DMS 273 (cell line): ENCODE measurements around the gene SATB2.

ENCODE experiments used
- DNase-seq: peaks from one replicate; lab custom pipeline; 2025; ENCODE audit not compliant: unreplicated experiment; lab: John Stamatoyannopoulos, UW

Gene SATB2

DNA sequence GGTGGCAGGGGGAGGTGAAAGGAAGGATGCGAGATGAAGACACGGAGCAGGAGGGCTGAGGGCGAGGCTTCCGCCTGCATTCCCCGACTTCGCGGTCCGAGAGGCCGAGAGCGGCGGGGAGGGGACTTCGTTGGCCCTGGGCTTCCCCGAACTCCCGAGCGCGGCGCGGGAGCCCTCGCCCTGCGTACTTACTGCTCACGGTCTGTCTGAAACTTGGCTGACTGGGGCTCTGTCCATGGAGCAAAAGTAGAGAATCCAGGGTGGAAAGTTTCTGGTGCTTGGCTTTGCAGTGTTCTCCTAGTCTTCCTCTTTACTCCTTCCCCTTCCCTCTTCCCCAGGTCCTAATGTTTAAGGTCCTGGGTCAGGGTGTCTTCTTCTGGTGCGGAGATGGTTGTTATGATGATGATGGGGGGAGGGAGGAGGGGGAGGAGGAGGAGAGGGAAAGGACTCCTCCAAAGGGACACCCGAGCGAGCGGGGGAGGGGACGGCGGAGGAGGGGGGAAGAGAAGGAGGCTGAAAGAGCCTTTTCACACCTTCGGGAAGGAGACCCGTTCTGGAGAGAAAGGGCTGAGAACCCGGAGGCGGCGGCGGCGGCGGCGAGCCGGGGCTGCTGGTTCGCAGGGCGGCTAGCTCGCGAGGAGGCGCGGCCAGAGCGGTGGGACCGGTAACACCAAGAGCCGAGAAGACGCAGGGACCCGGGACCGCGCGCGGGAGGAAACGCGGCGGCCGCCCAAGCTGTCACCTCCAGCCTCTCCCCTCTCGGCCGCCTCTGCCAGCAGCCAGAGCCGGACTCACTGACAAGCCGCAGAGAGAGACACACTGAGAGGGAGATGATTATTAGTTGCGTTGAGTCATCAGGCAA lies at the start of gene SATB2:
SATB2 (minus strand) TSS at position 793 of the 862 bp plus-strand sequence. CDS start 1,902 bp downstream, outside the sequence.
- DNase-seq, result peak; percentile 72

DNA sequence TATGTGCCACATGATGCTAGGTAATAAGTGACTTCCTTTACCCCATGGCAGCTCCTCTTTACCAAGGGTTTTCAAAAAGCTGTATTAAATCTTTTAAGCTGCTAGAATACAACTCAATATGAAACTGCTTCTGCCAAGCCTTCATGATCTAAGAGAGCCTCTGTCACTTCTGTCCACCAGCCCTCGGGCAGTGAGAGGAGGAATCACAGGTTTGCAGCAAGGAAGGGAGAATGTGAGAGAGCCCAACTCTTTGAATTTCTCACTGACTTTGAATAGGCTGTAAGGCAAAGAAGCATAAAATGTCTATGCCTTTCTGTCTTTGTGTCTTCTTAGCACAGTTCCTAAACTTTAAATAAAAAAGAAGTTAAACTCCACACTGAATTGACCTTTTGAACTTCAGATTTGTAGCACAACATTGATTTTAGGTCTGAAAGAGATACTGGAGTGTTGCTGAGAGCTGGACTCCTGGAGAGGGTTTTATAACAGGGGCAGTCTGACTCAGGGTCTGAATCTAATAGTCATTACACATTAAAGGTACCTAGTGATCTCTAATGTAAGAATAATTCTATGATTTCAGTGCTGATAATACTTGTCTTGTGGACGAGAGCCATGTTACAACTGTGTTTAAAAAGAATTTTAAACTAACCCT lies 48.1 kb upstream of the SATB2 start:
- DNase-seq, result no peak

DNA sequence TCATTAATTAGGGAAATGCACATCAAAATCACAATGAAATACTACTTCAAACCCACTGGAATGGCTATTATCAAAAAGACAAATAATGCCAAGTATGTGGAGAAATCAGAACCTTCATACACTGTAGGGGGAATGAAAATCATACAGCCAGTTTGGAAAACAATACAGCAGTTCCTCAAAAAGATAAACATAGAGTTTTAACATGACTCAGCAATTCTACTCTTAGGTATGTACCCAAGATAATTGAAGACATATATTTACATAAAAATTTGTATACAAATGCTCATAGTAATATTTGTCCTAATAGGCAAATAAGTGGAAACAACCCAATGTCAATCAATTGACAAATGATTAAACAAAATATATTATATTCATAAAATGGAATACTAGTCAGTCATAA lies 45.4 kb upstream of the SATB2 start:
- DNase-seq, result no peak

DNA sequence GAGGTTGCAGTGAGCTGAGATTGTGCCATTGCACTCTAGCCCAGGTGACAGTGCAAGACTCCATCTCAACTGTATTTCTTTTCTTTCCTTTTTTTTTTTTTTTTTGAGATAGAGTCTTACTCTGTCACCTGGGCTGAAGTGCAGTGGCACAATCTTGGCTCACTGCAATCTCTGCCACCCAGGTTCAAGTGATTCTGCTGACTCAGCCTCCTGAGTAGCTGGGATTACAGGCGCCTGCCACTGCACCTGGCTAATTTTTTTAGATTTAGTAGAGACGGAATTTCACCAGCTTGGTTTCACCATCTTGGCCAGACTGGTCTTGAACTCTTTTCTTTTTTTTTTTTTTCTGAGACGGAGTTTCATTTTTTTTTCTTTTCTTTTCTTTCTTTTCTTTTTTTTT lies 41.3 kb upstream of the SATB2 start:
- no peak for DNase-seq

DNA sequence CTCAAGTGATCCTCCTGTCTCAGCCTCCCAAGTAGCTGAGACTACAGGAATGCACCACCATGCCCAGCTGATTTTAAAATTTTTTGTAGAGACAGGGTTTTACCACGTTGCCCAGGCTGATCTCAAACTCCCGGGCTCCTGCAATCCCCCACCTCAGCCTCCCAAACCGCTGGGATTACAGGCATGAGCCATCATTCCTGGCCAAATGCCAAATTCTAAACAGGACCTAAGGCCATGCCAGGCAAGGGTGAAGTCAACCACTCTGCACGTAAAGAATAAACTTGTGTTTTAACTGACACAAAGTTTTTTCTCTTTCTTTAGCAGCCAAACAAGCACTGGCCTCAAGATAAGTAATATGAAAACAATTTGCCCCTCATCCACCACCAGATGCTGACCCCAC lies 37.4 kb upstream of the SATB2 start:
- DNase-seq, result peak; percentile 3

DNA sequence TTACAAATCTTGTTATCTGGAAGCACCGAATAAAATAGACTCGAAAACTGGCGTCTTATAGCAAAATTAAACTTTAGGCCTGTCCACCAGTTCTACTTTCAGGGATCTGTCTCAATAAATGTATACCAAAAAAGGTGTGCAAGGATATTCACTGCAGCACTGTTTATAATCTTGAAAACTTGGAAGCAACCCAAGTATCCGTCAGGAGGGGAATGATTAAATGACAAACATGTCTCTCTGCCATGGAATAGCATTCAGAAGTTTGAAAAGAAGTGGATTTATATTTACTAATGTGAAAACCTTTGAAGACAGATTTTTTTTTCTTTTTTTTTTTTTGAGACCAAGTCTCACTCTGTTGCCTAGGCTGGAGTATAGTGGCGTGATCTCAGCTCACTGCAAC lies 32.3 kb upstream of the SATB2 start:
- peak; percentile 18 for DNase-seq

DNA sequence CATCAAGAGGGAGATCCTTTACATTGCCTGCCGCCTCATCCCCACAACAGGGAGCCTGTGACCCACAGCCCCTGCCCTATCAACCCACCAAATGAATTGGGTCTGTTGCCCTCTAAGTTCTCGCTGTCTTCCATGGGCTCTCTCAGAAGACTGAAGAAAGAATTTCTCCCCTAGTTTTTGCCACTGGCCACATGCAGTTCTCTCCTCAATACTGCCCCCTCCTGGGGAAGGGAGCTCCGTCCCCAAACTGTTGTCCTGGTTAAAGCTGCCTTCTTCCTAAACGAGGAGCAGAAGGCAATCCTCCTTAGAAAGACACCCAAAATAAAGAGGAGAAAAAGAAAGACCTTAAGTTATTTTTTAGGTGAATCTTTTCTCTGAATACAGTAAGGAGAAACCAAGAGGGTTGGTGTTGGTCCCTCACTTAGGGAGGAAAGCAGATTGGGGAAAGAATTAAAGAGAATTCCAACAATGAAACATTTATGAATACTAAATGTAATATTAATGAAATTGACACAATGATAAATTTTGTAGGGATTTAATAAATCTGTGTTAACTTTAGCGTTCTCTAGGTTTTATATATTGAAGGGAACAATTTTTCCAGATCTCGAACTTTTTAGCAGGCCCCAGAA lies 31.1 kb upstream of the SATB2 start:
- DNase-seq, result peak; percentile 84

DNA sequence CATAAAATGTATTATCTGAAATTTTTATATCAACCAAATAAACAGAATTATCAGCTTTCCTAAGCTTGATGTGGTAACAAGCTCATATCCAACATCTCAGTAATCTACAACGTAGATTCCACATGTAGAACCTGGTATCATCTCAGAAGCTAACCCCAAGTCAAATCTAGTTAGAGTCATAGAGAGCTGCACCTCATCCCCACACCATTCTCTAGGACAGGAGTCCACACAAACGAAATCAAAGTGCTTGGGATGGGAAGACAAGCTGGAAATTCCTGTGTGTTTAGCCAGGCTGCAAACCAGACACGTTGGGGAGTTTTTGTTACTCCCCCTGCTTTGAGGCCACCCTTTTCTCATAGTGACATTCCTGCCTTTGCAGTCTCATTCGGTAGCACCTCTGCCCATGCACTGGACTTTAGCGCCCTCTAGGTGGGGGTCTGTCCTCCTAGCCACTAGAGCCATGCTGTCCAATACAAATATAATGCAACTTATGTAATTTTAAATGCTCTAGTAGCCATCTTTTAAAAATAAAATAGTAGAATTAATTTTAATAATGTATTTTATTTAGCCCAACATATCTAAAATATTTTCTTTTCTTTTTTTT lies 28.1 kb upstream of the SATB2 start:
- DNase-seq, result peak; percentile 74

DNA sequence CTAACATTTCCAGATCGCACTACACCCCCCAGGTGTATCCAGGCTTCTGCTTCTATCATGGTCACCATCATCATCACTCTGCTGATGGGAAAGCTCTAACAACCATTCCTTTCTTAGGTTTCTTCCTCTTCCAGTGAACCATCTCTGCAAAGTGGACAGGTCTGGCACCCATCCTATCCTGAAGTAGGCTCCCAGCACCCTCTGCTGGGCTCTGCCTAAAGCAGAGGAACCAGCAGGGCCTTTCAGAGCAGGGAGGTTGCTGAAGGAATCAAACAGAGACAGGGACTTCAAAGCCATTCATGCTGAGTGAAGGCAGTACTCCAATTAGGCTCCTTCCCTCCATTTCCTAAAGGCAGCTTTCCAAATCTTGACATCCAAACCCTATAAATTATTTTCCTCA lies 27.2 kb upstream of the SATB2 start:
- DNase-seq, result peak; percentile 26

DNA sequence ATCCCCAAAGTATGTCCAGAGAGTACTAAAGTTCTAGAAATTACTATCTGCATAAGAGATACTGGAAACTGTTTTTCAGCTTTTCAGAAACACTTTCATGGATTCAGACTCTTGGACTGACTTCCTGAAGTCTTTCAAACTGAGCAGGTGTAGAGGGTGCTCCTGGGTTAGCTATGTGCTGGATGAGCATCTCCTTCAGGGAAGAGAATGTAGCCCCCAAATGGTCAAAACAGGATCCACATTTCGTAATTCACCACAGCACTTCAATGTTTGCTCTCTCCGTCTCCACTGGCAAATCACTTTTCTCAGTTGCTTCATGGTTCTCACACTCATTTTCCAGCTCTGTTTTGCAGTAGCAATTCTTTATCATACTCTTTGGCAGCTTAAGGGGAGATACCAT lies 23.2 kb upstream of the SATB2 start:
- no peak for DNase-seq

DNA sequence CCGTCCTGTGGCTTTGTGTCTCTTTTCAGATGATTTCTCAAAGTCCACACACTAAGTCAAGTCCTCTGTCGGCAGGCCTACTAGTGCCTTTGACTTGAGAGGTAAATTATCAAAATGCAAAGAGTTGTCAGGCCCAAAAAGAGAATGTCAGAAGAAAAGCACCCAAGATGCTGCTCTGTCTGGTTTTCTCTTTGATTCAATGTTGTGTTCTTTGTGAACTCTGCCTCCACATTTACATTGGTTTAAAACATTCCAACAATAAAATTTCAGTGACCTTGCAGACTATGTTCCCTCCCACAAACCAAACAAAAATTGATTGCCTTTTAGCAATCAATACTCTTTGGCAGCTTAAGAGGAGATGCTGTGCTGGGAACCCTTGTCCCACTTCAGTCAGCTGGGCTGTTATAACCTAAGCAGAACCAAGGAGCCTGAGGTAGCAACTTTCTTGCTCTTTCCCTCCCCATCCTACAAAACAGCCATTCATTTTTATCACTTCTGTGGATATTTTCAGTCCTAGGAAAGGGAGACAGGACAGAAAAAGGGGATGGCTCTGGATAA lies 19.6 kb upstream of the SATB2 start:
- DNase-seq, result no peak

DNA sequence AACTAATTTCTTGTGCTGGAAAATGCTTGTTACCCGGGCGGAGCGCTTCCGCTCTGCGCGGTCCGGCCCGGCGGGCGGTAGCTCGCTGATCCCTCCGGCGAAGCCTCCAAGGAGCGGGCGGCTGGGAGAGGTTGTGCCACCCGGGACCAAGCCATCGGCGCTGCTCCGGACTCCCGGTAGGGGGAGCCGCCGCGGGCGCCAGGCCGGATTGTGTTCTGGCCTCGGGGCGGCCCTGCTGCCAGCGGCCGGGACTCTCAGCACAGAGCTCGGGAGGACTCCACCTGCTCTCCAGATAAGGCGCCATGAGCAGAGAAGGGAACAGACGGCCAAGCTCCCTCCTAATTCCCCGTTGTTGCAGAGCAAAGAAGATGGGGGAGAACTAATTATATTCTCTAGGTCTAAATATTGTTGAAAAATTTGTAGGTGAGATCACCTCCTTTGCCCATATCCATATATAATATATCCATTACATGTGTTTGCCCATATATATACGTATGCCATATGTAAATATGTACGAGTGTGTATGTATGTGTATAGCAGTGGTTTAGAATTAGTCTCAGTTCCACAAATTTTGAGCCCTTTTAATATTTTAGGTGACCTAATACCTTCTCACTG lies 13.8 kb upstream of the SATB2 start:
- DNase-seq, result peak; percentile 92

DNA sequence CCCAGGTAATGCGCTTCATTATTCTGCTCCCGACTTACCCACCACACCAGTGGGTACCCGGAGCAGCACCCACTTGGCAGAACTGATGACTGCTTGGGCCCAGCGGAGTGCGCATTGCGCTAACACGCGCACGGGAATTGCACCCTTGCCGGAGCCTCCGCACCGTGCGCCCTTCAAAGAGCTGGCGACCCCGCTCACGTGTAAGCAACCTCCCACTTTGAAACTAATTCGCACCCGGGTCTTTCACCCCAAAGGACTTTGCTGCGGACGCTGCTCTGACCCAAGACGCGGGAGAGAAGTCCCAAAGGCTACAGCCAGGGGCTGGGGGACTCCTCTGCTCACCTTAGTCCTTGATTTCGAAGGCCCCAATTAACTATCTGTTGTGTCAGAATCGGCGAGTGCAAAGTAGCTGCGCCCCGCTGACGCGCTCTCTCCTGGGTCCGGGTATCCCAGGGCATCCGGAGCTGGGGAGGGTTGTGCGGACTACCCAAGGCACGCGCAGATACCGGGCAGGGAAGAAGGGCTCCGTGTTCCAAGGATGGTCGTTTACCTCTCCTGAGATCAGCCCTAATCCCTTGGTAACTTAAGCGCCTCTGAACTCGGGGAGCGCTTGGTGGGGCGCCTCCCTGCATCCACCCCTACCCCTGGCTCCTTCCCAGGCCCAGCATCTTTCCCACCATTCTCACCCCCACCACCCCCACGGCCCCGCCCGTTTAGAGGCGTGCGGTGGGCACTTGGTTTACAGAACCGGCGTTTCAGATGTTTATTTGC lies 13.1 kb upstream of the SATB2 start:
- DNase-seq, result no peak

DNA sequence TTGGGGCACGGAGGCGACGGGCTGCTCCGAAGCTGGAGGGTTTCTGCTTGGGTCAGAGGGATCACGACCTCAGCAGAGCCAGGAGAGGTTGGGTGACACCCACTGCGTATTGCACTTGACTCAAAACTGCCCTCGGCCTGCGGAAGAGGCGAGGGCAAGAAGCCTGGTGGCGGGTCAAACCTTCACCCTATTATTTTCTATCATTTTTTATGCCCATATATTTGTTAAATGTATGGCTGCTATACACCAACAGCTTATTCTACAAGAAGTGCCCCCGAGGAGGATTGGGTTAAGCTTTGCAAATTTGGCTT lies 12.6 kb upstream of the SATB2 start:
- DNase-seq, result no peak

DNA sequence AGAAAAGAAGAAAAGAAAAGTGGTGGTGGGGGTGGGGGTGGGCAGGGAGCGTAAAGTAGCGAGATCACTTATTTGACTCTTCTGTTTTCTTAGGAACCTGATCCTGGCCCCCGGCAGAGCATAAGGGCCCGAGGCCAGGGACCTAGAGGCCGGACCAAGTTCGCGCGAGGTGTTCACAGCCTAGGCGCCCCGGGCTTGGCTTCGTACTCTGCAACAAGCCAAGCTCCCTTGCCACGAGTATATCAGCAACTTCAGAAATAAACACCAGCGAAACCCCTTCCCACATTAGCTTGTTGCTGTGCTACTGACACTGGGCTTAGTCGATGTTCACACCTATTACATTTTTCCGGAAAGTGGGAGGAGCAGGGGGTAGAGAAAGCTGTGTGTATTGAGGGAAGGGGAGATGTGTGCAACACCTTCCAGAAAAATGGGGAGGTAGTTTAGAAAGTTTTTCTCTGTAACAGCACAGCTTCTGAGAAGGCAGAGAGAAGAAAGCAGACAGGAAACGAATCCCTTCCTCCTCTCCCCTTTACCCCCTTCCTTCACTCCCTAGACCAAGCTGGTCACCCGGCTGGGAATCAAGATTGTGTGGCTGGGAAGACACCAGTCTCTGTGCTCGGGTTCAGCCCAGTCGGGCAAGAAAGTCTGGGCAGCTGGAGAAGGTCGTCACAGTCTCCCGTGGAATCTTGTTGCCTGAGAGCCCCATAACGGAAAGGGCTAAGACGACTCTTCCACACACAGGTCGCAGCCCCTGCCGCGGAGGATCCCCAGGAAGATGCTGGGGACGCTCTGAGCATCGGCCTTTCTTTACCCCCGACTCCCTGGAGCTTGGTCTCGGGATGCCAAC lies 12.0 kb upstream of the SATB2 start:
- no peak for DNase-seq

DNA sequence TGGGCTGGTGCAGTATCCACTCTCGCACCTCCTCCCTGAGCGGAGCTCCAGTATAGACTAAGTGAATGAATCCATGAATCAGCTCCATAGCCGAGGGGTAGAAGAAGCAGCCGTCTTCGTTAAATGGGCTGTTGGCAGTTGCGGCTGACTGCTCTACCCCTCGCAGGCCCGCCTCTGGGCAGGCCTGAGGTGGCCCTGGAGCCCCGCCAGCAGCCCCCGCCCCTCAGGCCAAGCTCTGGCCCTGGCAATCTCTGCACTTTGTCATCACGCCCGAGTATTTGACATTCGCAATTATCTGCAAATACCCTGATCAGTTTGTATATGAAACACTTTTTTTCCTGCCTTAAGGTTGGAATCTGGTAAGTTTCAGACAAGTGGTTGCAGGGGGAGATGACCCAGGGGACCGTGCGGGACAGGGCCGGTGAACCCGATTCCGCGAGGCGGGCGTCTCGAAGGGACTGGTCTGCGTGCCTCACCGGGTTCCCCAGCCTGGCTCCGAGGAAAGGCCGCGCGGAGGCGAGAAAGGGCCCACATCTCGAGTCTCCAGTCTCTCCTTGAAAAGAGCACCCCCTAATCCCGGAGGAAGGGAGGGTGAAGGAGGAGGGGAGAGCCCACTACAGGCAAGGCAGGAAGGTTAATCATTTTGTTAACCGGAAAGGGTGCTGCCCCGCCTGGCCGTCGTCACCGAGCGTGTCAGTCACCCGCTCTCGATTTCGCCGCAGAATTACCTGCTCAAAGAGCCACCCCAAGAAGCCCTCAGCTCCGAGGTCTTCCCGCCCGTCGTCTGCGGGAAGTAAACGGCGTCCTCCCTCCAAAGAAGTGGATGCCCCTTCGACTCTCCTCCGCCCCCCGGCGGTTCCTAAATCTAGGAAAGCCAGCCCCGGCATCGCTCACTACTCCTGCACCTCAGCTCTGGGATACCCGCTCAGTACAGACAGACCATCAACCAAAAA lies 11.1 kb upstream of the SATB2 start:
- no peak for DNase-seq

DNA sequence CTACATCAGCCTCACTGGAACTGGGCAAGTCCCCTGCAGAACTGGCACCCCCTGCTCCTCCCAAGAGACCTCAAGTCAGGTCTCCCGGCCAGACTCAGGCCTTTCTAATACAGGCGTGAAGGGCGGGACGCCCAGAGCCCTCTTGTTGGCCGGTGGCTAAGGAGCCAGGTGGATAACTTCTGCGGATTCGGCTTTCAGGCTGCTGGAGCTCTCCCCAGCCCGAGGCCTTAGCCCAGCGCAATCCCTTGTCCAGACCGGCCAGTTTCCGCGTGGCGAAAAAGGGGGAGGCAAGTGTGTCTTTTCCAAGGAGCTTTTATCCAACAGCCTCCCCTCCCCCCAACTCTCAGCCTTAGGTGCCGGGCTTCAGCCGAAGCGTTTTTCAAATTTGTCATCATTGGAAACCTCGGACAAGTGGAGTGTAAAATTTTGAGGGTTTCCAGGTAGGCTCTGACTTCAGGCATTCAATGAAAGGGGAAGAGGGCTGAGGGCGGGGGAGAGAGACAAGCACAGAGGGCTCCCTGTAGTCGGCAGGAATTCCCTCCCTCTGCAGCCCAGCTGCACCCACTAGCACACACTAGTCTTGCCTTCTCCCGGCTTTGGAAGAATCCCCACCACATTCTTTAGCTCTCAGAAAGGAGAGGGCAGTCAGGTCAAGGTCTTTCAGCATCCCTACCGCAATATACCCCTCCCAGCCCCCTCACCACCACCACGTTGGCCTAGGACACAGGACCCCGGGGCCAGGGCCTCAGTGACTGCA lies 9.5 kb upstream of the SATB2 start:
- no peak for DNase-seq

DNA sequence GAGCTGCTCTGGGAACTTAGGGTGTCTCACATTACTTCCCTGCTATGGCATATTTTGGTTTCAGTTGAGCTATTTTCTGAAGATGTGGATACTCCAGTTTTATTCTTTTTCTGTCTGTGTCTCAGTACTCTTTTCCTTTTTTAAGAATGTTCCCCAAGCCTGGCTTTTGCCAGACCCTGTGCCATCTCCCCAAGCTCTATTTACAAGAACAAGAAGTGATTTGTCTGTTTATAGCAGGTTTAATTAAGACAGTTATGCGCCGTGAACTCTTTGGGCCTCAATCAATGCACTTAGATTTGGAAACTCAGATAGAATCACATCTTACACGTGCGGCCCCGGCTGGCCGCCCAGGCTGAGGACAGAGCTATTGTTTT lies 8.9 kb upstream of the SATB2 start:
- DNase-seq, result no peak
